KMS-11 (cell line): ENCODE measurements around the gene STRN4.

Experiments
- H2AFZ ChIP-seq: fragments of 200-600 bp; sonication (generic); 2 replicates; pipeline ENCODE4 v1.6.1; 2016; ENCODE audit warnings: antibody characterized with exemption, mixed run types, low read depth
- H3K27ac ChIP-seq: fragments of 200-600 bp; sonication (generic); 2 replicates; pipeline ENCODE4 v1.6.1; 2016; ENCODE audit warnings: mild to moderate bottlenecking, mixed run types
- H3K27me3 ChIP-seq: fragments of 200-600 bp; sonication (generic); 2 replicates; pipeline ENCODE4 v1.6.1; 2017; ENCODE audit warnings: mild to moderate bottlenecking, low read depth, mixed run types, moderate library complexity; ENCODE audit not compliant: insufficient read depth
- H3K36me3 ChIP-seq: fragments of 200-600 bp; sonication (generic); 2 replicates; pipeline ENCODE4 v1.6.1; 2017; ENCODE audit warnings: mild to moderate bottlenecking, mixed run types; ENCODE audit not compliant: insufficient read depth
- H3K4me1 ChIP-seq: fragments of 200-600 bp; sonication (generic); 2 replicates; pipeline ENCODE4 v1.6.1; 2016; ENCODE audit warnings: mild to moderate bottlenecking, low read depth, mixed run types; ENCODE audit not compliant: poor library complexity, severe bottlenecking
- H3K4me2 ChIP-seq: fragments of 200-600 bp; sonication (generic); 2 replicates; pipeline ENCODE4 v1.7.0; 2016; ENCODE audit warnings: mild to moderate bottlenecking, mixed run types
- H3K4me3 ChIP-seq: fragments of 200-600 bp; sonication (generic); IDR thresholded peaks from 2 replicates; pipeline ENCODE4 v1.6.1; 2017; ENCODE audit warnings: low read depth, low read length, mixed read lengths; ENCODE audit not compliant: insufficient read depth
- H3K79me2 ChIP-seq: fragments of 200-600 bp; sonication (generic); 2 replicates; pipeline ENCODE4 v1.6.1; 2016; ENCODE audit warnings: low read depth, mixed run types; ENCODE audit not compliant: insufficient read depth
- H3K9ac ChIP-seq: fragments of 200-600 bp; sonication (generic); 2 replicates; pipeline ENCODE4 v1.6.1; 2016; ENCODE audit warnings: mild to moderate bottlenecking, mixed run types
- H4K20me1 ChIP-seq: fragments of 200-600 bp; sonication (generic); 2 replicates; pipeline ENCODE4 v1.6.1; 2016; ENCODE audit warnings: mild to moderate bottlenecking, mixed run types; ENCODE audit not compliant: insufficient read depth
- CTCF ChIP-seq: fragments of 200-600 bp; sonication (generic); conservative IDR thresholded peaks from 2 replicates; pipeline ENCODE4 v1.6.1; 2017; ENCODE audit warnings: low read depth, mild to moderate bottlenecking, antibody characterized with exemption, low read length, moderate library complexity, mixed read lengths

The STRN4 gene

GRCh38 chr19:46733690-46734292 lies 12.5 kb downstream of the STRN4 start:
- no peak overlapping the region for H3K27ac ChIP-seq
- H4K20me1 ChIP-seq = no peaks in the 10 kb centered on the region; the same call in 1 of the 2 replicates
- H2AFZ ChIP-seq = no peak overlapping the region
- H3K27me3 ChIP-seq = no peaks in the 10 kb centered on the region
- no peak overlapping the region for H3K4me2 ChIP-seq
- H3K9ac ChIP-seq = no peak overlapping the region
- peaks cover 18% of the 10 kb centered on the region for H3K4me1 ChIP-seq
- peaks cover 4% of the 10 kb centered on the region; the same call in 1 of the 2 replicates for H3K36me3 ChIP-seq
- H3K4me3 ChIP-seq = no peak overlapping the region
- TF ChIP-seq CTCF = no peak
- H3K79me2 ChIP-seq = peaks cover 15% of the 10 kb centered on the region; the same call in 1 of the 2 replicates

GRCh38 chr19:46732966-46733689 lies 13.1 kb downstream of the STRN4 start:
- no peak overlapping the region for H2AFZ ChIP-seq
- peaks cover 5% of the 10 kb centered on the region; the same call in 1 of the 2 replicates for H3K36me3 ChIP-seq
- no peaks in the 10 kb centered on the region for H3K27me3 ChIP-seq
- no peak overlapping the region for H3K9ac ChIP-seq
- H3K4me3 ChIP-seq = no peak overlapping the region
- H4K20me1 ChIP-seq = no peaks in the 10 kb centered on the region
- H3K4me2 ChIP-seq = no peak overlapping the region
- peaks cover 18% of the 10 kb centered on the region for H3K4me1 ChIP-seq
- H3K79me2 ChIP-seq = peaks cover 8% of the 10 kb centered on the region; the same call in 1 of the 2 replicates
- no peak overlapping the region for H3K27ac ChIP-seq
- TF ChIP-seq CTCF = no peak

GRCh38 chr19:46732172-46732938 lies 13.9 kb downstream of the STRN4 start:
- Histone ChIP-seq H3K27me3 (no peaks in the 10 kb centered on the region), H2AFZ (no peak overlapping the region), H4K20me1 (no peaks in the 10 kb centered on the region), H3K4me2 (no peak overlapping the region), H3K36me3 (peaks cover 5% of the 10 kb centered on the region; the same call in 1 of the 2 replicates), H3K4me3 (no peak overlapping the region), H3K4me1 (peaks cover 18% of the 10 kb centered on the region), H3K9ac (no peak overlapping the region), H3K79me2 (peaks cover 7% of the 10 kb centered on the region; the same call in 1 of the 2 replicates), H3K27ac (no peak overlapping the region)
- TF ChIP-seq CTCF = no peak

GRCh38 chr19:46731584-46731983 lies 14.7 kb downstream of the STRN4 start:
- Histone ChIP-seq H3K27ac (no peak overlapping the region), H3K4me3 (no peak overlapping the region), H2AFZ (no peak overlapping the region), H3K36me3 (peaks cover 7% of the 10 kb centered on the region; the same call in 1 of the 2 replicates), H3K4me2 (no peak overlapping the region), H3K9ac (no peak overlapping the region), H3K79me2 (peaks cover under 1% of the 10 kb centered on the region; the same call in 1 of the 2 replicates), H3K27me3 (no peaks in the 10 kb centered on the region), H3K4me1 (peaks cover 18% of the 10 kb centered on the region), H4K20me1 (no peaks in the 10 kb centered on the region)
- no peak for TF ChIP-seq CTCF
